ENCODE results near the gene GDPD5. TPM values are rescaled to one million over a fixed set of nuclear protein-coding genes. Genes with fewer than 3 reads are reported as not detected.

The GDPD5 gene
- total RNA-seq, 3 donors from 2014 or later (not counting 1 experiment from before 2014, with no cell fraction given): 49.7 to 95.2 (median 60.2) TPM

DNA sequence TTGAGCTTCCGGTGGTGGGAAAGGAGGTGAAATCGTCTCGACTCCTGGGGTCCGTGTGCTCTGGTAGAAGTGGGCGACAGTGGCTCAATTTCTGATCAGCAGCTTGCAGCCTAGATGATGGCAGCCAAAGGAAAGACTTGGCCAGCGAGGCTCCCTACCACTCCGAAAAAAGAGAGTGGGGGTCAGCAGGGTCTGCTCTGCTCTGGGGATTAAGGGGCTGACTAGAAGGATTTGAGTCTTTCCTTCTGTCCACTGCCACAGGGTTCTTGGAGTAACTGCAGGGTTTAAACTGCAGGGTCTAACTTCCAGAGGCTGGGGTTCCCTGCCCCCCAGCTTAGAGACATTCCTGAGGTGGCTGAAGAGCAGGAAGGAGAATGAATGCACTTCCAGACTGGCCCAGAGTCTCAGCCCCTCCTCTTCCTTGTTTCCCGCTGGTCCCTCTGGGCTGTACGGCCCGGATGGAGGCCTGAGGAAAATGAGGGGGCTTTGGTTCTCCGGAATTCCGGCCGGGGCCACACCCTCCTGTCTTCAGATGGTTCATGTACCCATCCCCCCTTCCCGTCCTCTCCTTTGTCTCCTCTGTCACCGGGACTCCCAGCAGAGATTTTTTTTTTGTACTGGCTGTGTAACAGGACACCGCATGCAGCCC lies 37.2 kb upstream of the GDPD5 start:
- H3K4me1 Mint-ChIP-seq: peaks cover 26 to 45% of the 10 kb centered on the region in 2 donors
- H3K27ac Mint-ChIP-seq: peak overlapping the region; percentile 84 to 96
- DNase-seq (no peak), ATAC-seq (no peak)
- H3K4me3 Mint-ChIP-seq: peak overlapping the region; percentile 97
- TF ChIP-seq, protein P1, sequence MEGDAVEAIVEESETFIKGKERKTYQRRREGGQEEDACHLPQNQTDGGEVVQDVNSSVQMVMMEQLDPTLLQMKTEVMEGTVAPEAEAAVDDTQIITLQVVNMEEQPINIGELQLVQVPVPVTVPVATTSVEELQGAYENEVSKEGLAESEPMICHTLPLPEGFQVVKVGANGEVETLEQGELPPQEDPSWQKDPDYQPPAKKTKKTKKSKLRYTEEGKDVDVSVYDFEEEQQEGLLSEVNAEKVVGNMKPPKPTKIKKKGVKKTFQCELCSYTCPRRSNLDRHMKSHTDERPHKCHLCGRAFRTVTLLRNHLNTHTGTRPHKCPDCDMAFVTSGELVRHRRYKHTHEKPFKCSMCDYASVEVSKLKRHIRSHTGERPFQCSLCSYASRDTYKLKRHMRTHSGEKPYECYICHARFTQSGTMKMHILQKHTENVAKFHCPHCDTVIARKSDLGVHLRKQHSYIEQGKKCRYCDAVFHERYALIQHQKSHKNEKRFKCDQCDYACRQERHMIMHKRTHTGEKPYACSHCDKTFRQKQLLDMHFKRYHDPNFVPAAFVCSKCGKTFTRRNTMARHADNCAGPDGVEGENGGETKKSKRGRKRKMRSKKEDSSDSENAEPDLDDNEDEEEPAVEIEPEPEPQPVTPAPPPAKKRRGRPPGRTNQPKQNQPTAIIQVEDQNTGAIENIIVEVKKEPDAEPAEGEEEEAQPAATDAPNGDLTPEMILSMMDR (IDR thresholded peaks at IDR 0.05): no peak
- Histone ChIP-seq H3K9me3 (ENCODE audit: control insufficient read depth, insufficient read depth, low read length) (no peaks in the 10 kb centered on the region), H3K27ac (ENCODE audit: low read length) (peak overlapping the region; percentile 83), H3K4me3 (ENCODE audit: low read length) (peak overlapping the region; percentile 99), H3K27me3 (ENCODE audit: control insufficient read depth, insufficient read depth, low read length) (no peaks in the 10 kb centered on the region), H3K36me3 (ENCODE audit: control insufficient read depth, insufficient read depth, low read length) (no peaks in the 10 kb centered on the region), H3K4me1 (ENCODE audit: control insufficient read depth, insufficient read depth, low read length) (peaks cover 43% of the 10 kb centered on the region)
- H3K36me3 Mint-ChIP-seq: no peaks in the 10 kb centered on the region
- no peaks in the 10 kb centered on the region for H3K9me3 Mint-ChIP-seq
- 34% methylated on average over 16 of the region's 16 CpGs for WGBS (ENCODE audit: insufficient coverage)
- H3K27me3 Mint-ChIP-seq (ENCODE audit: low read depth in 2 of 2): no peaks in the 10 kb centered on the region
- intact Hi-C loops (cut with micrococcal nuclease): no loop called here

DNA sequence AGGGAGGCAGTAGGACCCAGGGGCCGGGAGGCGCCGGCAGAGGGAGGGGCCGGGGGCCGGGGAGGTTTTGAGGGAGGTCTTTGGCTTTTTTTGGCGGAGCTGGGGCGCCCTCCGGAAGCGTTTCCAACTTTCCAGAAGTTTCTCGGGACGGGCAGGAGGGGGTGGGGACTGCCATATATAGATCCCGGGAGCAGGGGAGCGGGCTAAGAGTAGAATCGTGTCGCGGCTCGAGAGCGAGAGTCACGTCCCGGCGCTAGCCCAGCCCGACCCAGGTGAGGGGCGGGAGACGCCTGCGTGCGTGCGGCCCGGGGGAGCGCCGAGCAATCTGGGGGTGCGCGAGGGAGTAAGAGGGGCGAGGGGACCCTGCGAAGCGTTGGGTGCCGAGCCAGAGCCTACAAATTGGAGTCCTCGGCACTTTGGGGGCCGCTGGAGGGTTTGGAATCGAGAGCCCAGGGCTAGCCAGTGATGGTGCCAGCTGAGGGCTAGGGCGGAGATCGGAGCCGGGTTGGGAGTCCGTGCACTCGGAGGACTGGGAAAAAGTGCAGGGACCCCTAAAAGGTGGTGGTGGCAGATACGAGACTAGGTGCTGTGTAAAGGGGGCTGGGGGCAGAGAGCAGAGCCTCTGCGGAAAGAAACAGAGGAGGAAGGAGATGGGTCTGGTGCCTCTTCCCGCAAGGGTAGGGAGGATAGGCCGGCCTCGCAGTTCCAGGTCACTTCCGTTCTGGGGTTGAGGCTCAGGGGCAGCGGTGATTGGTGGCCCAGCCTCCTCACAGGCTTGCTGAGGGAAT lies 36.5 kb upstream of the GDPD5 start, which contains the start of gene SERPINH1:
TSS of gene SERPINH1 (plus strand) at position 206 of the 788 bp plus-strand sequence. CDS start 4,097 bp downstream, outside the sequence.
- ATAC-seq: peak; percentile 69 to 78 (median 76)
- H3K9me3 Mint-ChIP-seq: no peaks in the 10 kb centered on the region
- peaks cover 26 to 45% of the 10 kb centered on the region in 2 donors for H3K4me1 Mint-ChIP-seq
- H3K4me1 ChIP-seq (ENCODE audit: control insufficient read depth, insufficient read depth, low read length): peaks cover 43% of the 10 kb centered on the region
- H3K27me3 Mint-ChIP-seq (ENCODE audit: low read depth in 2 of 2): no peaks in the 10 kb centered on the region
- no peaks in the 10 kb centered on the region for H3K9me3 ChIP-seq (ENCODE audit: control insufficient read depth, insufficient read depth, low read length)
- H3K4me3 ChIP-seq (ENCODE audit: low read length): peak within 1 kb of the TSS; percentile 99
- H3K27me3 ChIP-seq (ENCODE audit: control insufficient read depth, insufficient read depth, low read length): no peaks in the 10 kb centered on the region
- peak; percentile 42 to 73 for DNase-seq
- TF ChIP-seq, protein P1 (IDR thresholded peaks at IDR 0.05): no peak
- H3K36me3 Mint-ChIP-seq: no peaks in the 10 kb centered on the region
- intact Hi-C loops (cut with micrococcal nuclease): no loop called here
- H3K27ac ChIP-seq (ENCODE audit: low read length): peak within 1 kb of the TSS; percentile 83
- under 1% methylated on average over 51 of the region's 51 CpGs for WGBS (ENCODE audit: insufficient coverage)
- peak within 1 kb of the TSS; percentile 97 for H3K4me3 Mint-ChIP-seq
- no peaks in the 10 kb centered on the region for H3K36me3 ChIP-seq (ENCODE audit: control insufficient read depth, insufficient read depth, low read length)
- H3K27ac Mint-ChIP-seq: peak within 1 kb of the TSS; percentile 84 to 96

DNA sequence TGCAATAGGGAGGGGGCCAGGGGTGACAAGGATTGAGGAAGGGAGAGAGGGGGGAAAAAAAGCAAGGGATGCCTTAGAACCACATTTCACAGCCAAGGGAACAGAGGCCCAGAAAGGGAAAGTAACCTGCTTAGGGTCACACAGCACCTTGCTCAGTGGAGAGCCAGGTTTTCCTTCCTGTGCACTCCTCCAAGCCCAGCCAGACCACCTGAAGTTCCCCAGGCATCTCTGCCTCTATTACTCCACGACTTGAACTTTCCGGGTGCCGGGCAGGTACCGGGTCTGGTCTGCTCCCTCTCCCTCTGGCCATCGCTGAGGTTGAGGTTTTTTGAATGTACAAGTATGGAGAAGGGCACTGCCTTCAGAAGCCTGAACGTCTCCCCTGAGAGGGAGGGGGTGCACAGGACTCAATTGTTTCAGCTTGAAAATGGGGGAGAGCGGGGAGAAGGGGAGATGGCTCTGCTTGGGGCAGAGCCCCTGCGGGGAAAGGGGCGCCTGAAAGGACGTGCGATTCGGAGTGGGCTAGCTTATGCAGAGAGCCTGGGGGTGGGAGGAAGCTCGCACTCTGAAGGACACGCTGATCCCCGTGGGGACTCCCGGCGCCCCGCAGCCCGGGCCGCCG lies 35.8 kb upstream of the GDPD5 start:
- no peaks in the 10 kb centered on the region for H3K36me3 Mint-ChIP-seq
- H3K27ac Mint-ChIP-seq: peak overlapping the region; percentile 84 to 96
- ATAC-seq (no peak), DNase-seq (no peak)
- Histone ChIP-seq H3K4me3 (ENCODE audit: low read length) (peak overlapping the region; percentile 99), H3K27ac (ENCODE audit: low read length) (peak overlapping the region; percentile 83), H3K4me1 (ENCODE audit: control insufficient read depth, insufficient read depth, low read length) (peaks cover 40% of the 10 kb centered on the region), H3K27me3 (ENCODE audit: control insufficient read depth, insufficient read depth, low read length) (no peaks in the 10 kb centered on the region), H3K9me3 (ENCODE audit: control insufficient read depth, insufficient read depth, low read length) (no peaks in the 10 kb centered on the region), H3K36me3 (ENCODE audit: control insufficient read depth, insufficient read depth, low read length) (no peaks in the 10 kb centered on the region)
- peak overlapping the region; percentile 97 for H3K4me3 Mint-ChIP-seq
- intact Hi-C loops (cut with micrococcal nuclease): no loop called here
- no peaks in the 10 kb centered on the region for H3K9me3 Mint-ChIP-seq
- 18% methylated on average over 20 of the region's 21 CpGs for WGBS (ENCODE audit: insufficient coverage)
- peaks cover 26 to 45% of the 10 kb centered on the region in 2 donors for H3K4me1 Mint-ChIP-seq
- H3K27me3 Mint-ChIP-seq (ENCODE audit: low read depth in 2 of 2): peaks cover 0 to under 1% of the 10 kb centered on the region in 2 donors
- TF ChIP-seq, protein P1 (IDR thresholded peaks at IDR 0.05): no peak

Data from natural killer cell (primary cell).